ENCODE results near the gene RHOB.

RHOB gene

GRCh38 chr2:20478961-20479360, 32.1 kb downstream of the RHOB start:
- no peak overlapping the region for H3K4me3 ChIP-seq (ENCODE audit: low read depth, low read length)
- TF ChIP-seq, protein P1, sequence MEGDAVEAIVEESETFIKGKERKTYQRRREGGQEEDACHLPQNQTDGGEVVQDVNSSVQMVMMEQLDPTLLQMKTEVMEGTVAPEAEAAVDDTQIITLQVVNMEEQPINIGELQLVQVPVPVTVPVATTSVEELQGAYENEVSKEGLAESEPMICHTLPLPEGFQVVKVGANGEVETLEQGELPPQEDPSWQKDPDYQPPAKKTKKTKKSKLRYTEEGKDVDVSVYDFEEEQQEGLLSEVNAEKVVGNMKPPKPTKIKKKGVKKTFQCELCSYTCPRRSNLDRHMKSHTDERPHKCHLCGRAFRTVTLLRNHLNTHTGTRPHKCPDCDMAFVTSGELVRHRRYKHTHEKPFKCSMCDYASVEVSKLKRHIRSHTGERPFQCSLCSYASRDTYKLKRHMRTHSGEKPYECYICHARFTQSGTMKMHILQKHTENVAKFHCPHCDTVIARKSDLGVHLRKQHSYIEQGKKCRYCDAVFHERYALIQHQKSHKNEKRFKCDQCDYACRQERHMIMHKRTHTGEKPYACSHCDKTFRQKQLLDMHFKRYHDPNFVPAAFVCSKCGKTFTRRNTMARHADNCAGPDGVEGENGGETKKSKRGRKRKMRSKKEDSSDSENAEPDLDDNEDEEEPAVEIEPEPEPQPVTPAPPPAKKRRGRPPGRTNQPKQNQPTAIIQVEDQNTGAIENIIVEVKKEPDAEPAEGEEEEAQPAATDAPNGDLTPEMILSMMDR (IDR thresholded peaks at IDR 0.05; ENCODE audit: low read depth, low read length), result no peak

- H3K4me3 ChIP-seq (ENCODE audit: low read depth, low read length), result no peak overlapping the region
- TF ChIP-seq, protein P1 (IDR thresholded peaks at IDR 0.05; ENCODE audit: low read depth, low read length), result no peak
Observed at GRCh38 chr2:20479835-20480234, 33.0 kb downstream of the RHOB start.

GRCh38 chr2:20480913-20481312, 34.0 kb downstream of the RHOB start:
- H3K4me3 ChIP-seq (ENCODE audit: low read depth, low read length), result no peak overlapping the region
- TF ChIP-seq, protein P1 (IDR thresholded peaks at IDR 0.05; ENCODE audit: low read depth, low read length), result no peak

DNA sequence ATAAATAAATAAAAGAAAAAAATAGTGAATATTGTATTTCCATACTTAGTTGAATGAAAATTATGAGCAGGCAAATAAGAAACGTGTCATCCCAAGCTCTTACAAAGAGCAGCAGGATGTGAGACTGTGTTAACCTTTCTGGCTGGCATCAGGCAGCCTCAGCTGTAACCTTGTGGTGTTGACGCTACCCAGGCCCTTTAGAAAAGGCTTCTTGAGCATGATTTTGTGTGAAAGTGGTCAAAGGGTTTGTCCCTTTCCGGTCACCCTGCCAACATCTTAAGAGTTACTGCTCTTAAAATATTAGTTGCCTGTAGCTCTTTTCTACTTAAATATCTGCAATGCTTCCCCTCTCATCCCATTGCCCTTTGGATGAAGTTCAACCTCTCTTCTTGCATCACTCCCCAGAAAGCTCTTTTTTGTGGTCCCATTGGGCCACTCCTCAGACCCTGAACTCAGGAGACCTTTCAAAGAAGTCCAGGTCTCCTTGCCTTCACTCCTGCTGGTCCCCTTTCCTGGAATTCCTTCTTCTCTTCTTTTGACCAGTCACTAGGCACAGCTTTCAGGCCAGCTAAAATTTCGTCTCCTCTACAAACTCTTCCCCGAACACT, 35.0 kb downstream of the RHOB start:
- H3K4me3 ChIP-seq (ENCODE audit: low read depth, low read length), result no peak overlapping the region
- TF ChIP-seq, protein P1 (IDR thresholded peaks at IDR 0.05; ENCODE audit: low read depth, low read length), result no peak

- TF ChIP-seq, protein P1 (IDR thresholded peaks at IDR 0.05; ENCODE audit: low read depth, low read length), result no peak
- H3K4me3 ChIP-seq (ENCODE audit: low read depth, low read length), result no peak overlapping the region
Observed at GRCh38 chr2:20482725-20483124, 35.9 kb downstream of the RHOB start.

DNA sequence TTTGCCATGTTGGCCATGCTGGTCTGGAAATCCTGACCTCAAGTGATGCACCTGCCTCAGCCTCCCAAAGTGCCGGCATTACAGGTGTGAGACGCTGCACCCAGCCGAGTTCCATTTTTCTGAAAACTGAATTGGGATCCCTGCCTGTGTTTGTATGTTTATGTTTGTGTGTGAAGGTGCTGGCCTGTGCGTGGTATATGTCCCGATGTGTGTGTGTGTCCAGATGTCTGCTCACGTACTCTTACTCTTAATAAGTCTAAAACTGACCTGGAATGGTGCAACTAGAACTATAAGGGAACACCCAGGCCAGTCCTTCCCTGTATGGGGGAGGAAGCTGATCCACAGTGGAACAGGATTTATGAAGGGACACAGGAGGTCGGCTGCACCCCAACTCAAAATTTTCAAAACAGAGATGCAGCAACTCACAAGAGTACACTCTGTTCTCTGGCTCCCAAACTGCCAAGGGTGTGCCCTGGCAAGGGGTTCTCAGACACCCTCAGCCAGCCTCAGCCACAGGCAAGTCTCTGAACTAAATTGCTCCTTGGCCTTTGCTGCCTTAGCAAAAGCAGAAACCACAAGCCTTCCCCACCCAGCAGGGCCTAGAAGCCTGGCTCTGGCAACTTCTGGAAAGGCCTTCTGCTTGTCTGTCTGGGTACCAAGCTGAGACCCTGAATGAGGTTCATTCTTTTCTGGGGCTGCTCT, 36.5 kb downstream of the RHOB start:
- TF ChIP-seq, protein P1 (IDR thresholded peaks at IDR 0.05; ENCODE audit: low read depth, low read length), result no peak
- H3K4me3 ChIP-seq (ENCODE audit: low read depth, low read length), result no peak overlapping the region

DNA sequence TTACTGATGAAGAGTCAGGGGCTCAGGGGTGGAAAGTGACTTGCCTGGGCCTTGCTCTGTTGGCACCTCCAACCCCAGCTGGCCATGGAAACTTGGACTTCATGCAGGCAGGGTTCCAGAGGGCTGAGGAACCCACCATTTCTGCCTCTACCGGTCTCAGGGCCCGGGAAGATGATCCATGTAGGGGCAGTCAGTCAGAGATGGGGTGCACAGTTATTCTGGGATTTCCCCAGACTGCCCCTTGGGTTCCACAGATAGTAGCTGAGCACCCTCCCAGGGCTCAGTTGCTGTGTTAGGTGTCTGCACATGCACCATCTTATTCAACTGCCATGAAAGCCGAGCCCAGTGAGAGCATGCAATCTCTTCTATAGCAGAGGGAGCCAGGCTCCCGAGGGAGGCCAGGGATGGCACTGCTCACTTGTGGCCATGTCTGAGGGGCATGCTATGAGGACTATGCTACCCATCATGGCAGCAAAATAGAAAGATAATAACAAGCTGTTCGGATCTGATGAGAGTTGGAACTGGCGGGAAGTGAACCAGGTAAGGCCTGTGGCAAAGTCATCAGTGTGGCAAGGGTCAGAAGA, 37.3 kb downstream of the RHOB start:
- TF ChIP-seq, protein P1 (IDR thresholded peaks at IDR 0.05; ENCODE audit: low read depth, low read length), result no peak
- H3K4me3 ChIP-seq (ENCODE audit: low read depth, low read length), result no peak overlapping the region
